ENCODE results near the gene SH3RF2.

SH3RF2 gene

GRCh38 chr5:146047396-146047795, 111.0 kb downstream of the SH3RF2 start:
- H3K4me1 Mint-ChIP-seq = no peaks in the 10 kb centered on the region
- DNase-seq (ENCODE audit: low spot score in 2 of 2) = no peak
- H3K27ac Mint-ChIP-seq = no peak overlapping the region
- H3K9me3 Mint-ChIP-seq = no peaks in the 10 kb centered on the region
- no peaks in the 10 kb centered on the region for H3K36me3 Mint-ChIP-seq
- no peak for ATAC-seq
- no peak overlapping the region for H3K4me3 Mint-ChIP-seq

- Mint-ChIP-seq H3K4me1 (no peaks in the 10 kb centered on the region), H3K4me3 (no peak overlapping the region), H3K9me3 (no peaks in the 10 kb centered on the region), H3K36me3 (no peaks in the 10 kb centered on the region), H3K27ac (no peak overlapping the region)
- DNase-seq (ENCODE audit: low spot score in 2 of 2) (no peak), ATAC-seq (no peak)
Observed at GRCh38 chr5:146048994-146049703, 112.8 kb downstream of the SH3RF2 start.

- no peaks in the 10 kb centered on the region for H3K4me1 Mint-ChIP-seq
- H3K27ac Mint-ChIP-seq = no peak overlapping the region
- H3K36me3 Mint-ChIP-seq = no peaks in the 10 kb centered on the region
- DNase-seq (ENCODE audit: low spot score in 2 of 2) (no peak), ATAC-seq (no peak)
- H3K9me3 Mint-ChIP-seq = no peaks in the 10 kb centered on the region
- no peak overlapping the region for H3K4me3 Mint-ChIP-seq
Observed at GRCh38 chr5:146049704-146050026, 113.3 kb downstream of the SH3RF2 start.

GRCh38 chr5:146050086-146050485, 113.7 kb downstream of the SH3RF2 start:
- no peaks in the 10 kb centered on the region for H3K36me3 Mint-ChIP-seq
- H3K4me3 Mint-ChIP-seq = no peak overlapping the region
- DNase-seq (ENCODE audit: low spot score in 2 of 2) (no peak), ATAC-seq (no peak)
- no peaks in the 10 kb centered on the region for H3K9me3 Mint-ChIP-seq
- no peak overlapping the region for H3K27ac Mint-ChIP-seq
- H3K4me1 Mint-ChIP-seq = no peaks in the 10 kb centered on the region

- no peak for ATAC-seq
- no peak for DNase-seq (ENCODE audit: low spot score in 2 of 2)
- no peaks in the 10 kb centered on the region for H3K36me3 Mint-ChIP-seq
- no peaks in the 10 kb centered on the region for H3K4me1 Mint-ChIP-seq
- no peak overlapping the region for H3K27ac Mint-ChIP-seq
- H3K4me3 Mint-ChIP-seq = no peak overlapping the region
- H3K9me3 Mint-ChIP-seq = no peaks in the 10 kb centered on the region
Observed at GRCh38 chr5:146051678-146052077, 115.3 kb downstream of the SH3RF2 start.

GRCh38 chr5:146052780-146053179, 116.4 kb downstream of the SH3RF2 start:
- Mint-ChIP-seq H3K9me3 (no peaks in the 10 kb centered on the region), H3K36me3 (no peaks in the 10 kb centered on the region), H3K4me1 (no peaks in the 10 kb centered on the region), H3K4me3 (no peak overlapping the region), H3K27ac (no peak overlapping the region)
- DNase-seq (ENCODE audit: low spot score in 2 of 2) (no peak), ATAC-seq (no peak)

- ATAC-seq = no peak
Observed at GRCh38 chr5:146055432-146055831, 119.1 kb downstream of the SH3RF2 start.

GRCh38 chr5:146059460-146060220, 123.3 kb downstream of the SH3RF2 start:
- Mint-ChIP-seq H3K9me3 (no peaks in the 10 kb centered on the region), H3K27ac (no peak overlapping the region), H3K36me3 (no peaks in the 10 kb centered on the region), H3K4me3 (no peak overlapping the region), H3K4me1 (no peaks in the 10 kb centered on the region)
- ATAC-seq (no peak), DNase-seq (ENCODE audit: low spot score in 2 of 2) (no peak)

More at GRCh38 chr5:146055432-146055831, 119.1 kb downstream of the SH3RF2 start:
- no peak overlapping the region for H3K4me3 Mint-ChIP-seq
- no peaks in the 10 kb centered on the region for H3K36me3 Mint-ChIP-seq
- no peaks in the 10 kb centered on the region for H3K9me3 Mint-ChIP-seq
- no peak for DNase-seq (ENCODE audit: low spot score in 2 of 2)
- no peaks in the 10 kb centered on the region for H3K4me1 Mint-ChIP-seq
- no peak overlapping the region for H3K27ac Mint-ChIP-seq

GRCh38 chr5:146060221-146060585, 123.8 kb downstream of the SH3RF2 start:
- Mint-ChIP-seq H3K9me3 (no peaks in the 10 kb centered on the region), H3K27ac (no peak overlapping the region), H3K36me3 (no peaks in the 10 kb centered on the region), H3K4me1 (no peaks in the 10 kb centered on the region), H3K4me3 (no peak overlapping the region)
- ATAC-seq (no peak), DNase-seq (ENCODE audit: low spot score in 2 of 2) (no peak)

GRCh38 chr5:146066968-146067367, 130.6 kb downstream of the SH3RF2 start:
- H3K4me1 Mint-ChIP-seq = no peaks in the 10 kb centered on the region
- no peak overlapping the region for H3K27ac Mint-ChIP-seq
- no peak for DNase-seq (ENCODE audit: low spot score in 2 of 2)
- no peak overlapping the region for H3K4me3 Mint-ChIP-seq
- peak; percentile 5 for ATAC-seq
- H3K9me3 Mint-ChIP-seq = no peaks in the 10 kb centered on the region
- no peaks in the 10 kb centered on the region for H3K36me3 Mint-ChIP-seq

- no peak overlapping the region for H3K4me3 Mint-ChIP-seq
- H3K4me1 Mint-ChIP-seq = no peaks in the 10 kb centered on the region
- no peak for ATAC-seq
- H3K36me3 Mint-ChIP-seq = no peaks in the 10 kb centered on the region
- H3K27ac Mint-ChIP-seq = no peak overlapping the region
- DNase-seq (ENCODE audit: low spot score in 2 of 2) = no peak
- no peaks in the 10 kb centered on the region for H3K9me3 Mint-ChIP-seq
Observed at GRCh38 chr5:146068206-146068605, 131.8 kb downstream of the SH3RF2 start.

GRCh38 chr5:146068977-146069779, 132.8 kb downstream of the SH3RF2 start:
- Mint-ChIP-seq H3K36me3 (no peaks in the 10 kb centered on the region), H3K4me1 (no peaks in the 10 kb centered on the region), H3K4me3 (no peak overlapping the region), H3K9me3 (no peaks in the 10 kb centered on the region), H3K27ac (no peak overlapping the region)
- no peak for ATAC-seq
- no peak for DNase-seq (ENCODE audit: low spot score in 2 of 2)

GRCh38 chr5:146069780-146070099, 133.4 kb downstream of the SH3RF2 start:
- no peak for DNase-seq (ENCODE audit: low spot score in 2 of 2)
- Mint-ChIP-seq H3K27ac (no peak overlapping the region), H3K9me3 (no peaks in the 10 kb centered on the region), H3K36me3 (no peaks in the 10 kb centered on the region), H3K4me3 (no peak overlapping the region), H3K4me1 (no peaks in the 10 kb centered on the region)
- no peak for ATAC-seq

GRCh38 chr5:146070746-146071145, 134.4 kb downstream of the SH3RF2 start:
- Mint-ChIP-seq H3K4me3 (no peak overlapping the region), H3K27ac (no peak overlapping the region), H3K9me3 (no peaks in the 10 kb centered on the region), H3K36me3 (no peaks in the 10 kb centered on the region), H3K4me1 (no peaks in the 10 kb centered on the region)
- DNase-seq (ENCODE audit: low spot score in 2 of 2) (no peak), ATAC-seq (no peak)

GRCh38 chr5:146071171-146071570, 134.8 kb downstream of the SH3RF2 start:
- ATAC-seq = no peak
- Mint-ChIP-seq H3K9me3 (no peaks in the 10 kb centered on the region), H3K36me3 (no peaks in the 10 kb centered on the region), H3K4me3 (no peak overlapping the region), H3K4me1 (no peaks in the 10 kb centered on the region), H3K27ac (no peak overlapping the region)
- DNase-seq (ENCODE audit: low spot score in 2 of 2) = no peak

GRCh38 chr5:146072595-146072994, 136.2 kb downstream of the SH3RF2 start:
- DNase-seq (ENCODE audit: low spot score in 2 of 2) (no peak), ATAC-seq (no peak)
- Mint-ChIP-seq H3K4me3 (no peak overlapping the region), H3K9me3 (no peaks in the 10 kb centered on the region), H3K4me1 (no peaks in the 10 kb centered on the region), H3K27ac (no peak overlapping the region), H3K36me3 (no peaks in the 10 kb centered on the region)

All from stimulated activated effector memory CD8-positive, alpha-beta T cell treated with anti-CD3 and anti-CD28 coated beads, Interleukin-12 subunit alpha, Interleukin-12 subunit beta, amount 100 ng/mL, for 72 hours (primary cell).